ENCODE data around the gene PHPT1. TPM values are rescaled to one million over a fixed set of nuclear protein-coding genes. Genes with fewer than 3 reads are reported as not detected.
"Not testable (repeated sequence)": the region's sequence is repeated elsewhere in the genome, so short reads cannot be mapped to it uniquely, and the experiment has no call there.

PHPT1 gene
- total RNA-seq, 1 donor from 2014 or later = 58.2 TPM

GRCh38 chr9:136835932-136836904 lies 13.0 kb upstream of the PHPT1 start:
- no peak for ATAC-seq
- DNase-seq (ENCODE audit: low spot score) = no peak

- DNase-seq (ENCODE audit: low spot score) (no peak), ATAC-seq (no peak)
Observed at GRCh38 chr9:136837146-136837855, 11.9 kb upstream of the PHPT1 start.

- ATAC-seq; DNase-seq (ENCODE audit: low spot score): not testable (repeated sequence)
Observed at GRCh38 chr9:136837856-136838277, 11.3 kb upstream of the PHPT1 start.

GRCh38 chr9:136838314-136839228 lies 10.6 kb upstream of the PHPT1 start:
- DNase-seq (ENCODE audit: low spot score) = no peak
- ATAC-seq = no peak

- no peak for DNase-seq (ENCODE audit: low spot score)
- ATAC-seq = no peak
Observed at GRCh38 chr9:136839229-136840139, 9.7 kb upstream of the PHPT1 start.

- ATAC-seq (no peak), DNase-seq (ENCODE audit: low spot score) (no peak)
Observed at GRCh38 chr9:136840140-136840876, 8.9 kb upstream of the PHPT1 start.

- DNase-seq (ENCODE audit: low spot score) (peak; percentile 96), ATAC-seq (peak; percentile 80)
Observed at GRCh38 chr9:136840877-136841645, 8.1 kb upstream of the PHPT1 start.

- DNase-seq (ENCODE audit: low spot score) (peak; percentile 61), ATAC-seq (peak; percentile 4)
Observed at GRCh38 chr9:136841646-136842379, 7.4 kb upstream of the PHPT1 start.

GRCh38 chr9:136842380-136842948 lies 6.7 kb upstream of the PHPT1 start, which contains the start of gene AJM1:
Gene AJM1, plus strand, starts transcription at chr9:136842478. Its CDS starts 1,937 bp downstream, at chr9:136844415.
- peak; percentile 72 for DNase-seq (ENCODE audit: low spot score)
- ATAC-seq = peak; percentile 58

- not testable (repeated sequence) for DNase-seq (ENCODE audit: low spot score); ATAC-seq
Observed at GRCh38 chr9:136843159-136843800, 5.9 kb upstream of the PHPT1 start.

GRCh38 chr9:136843801-136844740 lies 5.1 kb upstream of the PHPT1 start:
- peak; percentile 61 for DNase-seq (ENCODE audit: low spot score)
- ATAC-seq = not testable (repeated sequence)

GRCh38 chr9:136844761-136845464 lies 4.3 kb upstream of the PHPT1 start:
- DNase-seq (ENCODE audit: low spot score) = no peak
- no peak for ATAC-seq

GRCh38 chr9:136845465-136846260 lies 3.5 kb upstream of the PHPT1 start:
- ATAC-seq = no peak
- DNase-seq (ENCODE audit: low spot score) = no peak

All from left lobe of liver (tissue), 2 donors.